DMS 273 treated with DMSO at 0.1 percent for 48 hours (cell line): Measurements from ENCODE around the gene ROBO2.

Source experiments
- DNase-seq: peaks from one replicate; lab custom pipeline; 2025; lab: John Stamatoyannopoulos, UW

Gene ROBO2

GRCh38 chr3:77256584-77257503 is 216.9 kb downstream of the ROBO2 start:
- peak; percentile 72 for DNase-seq

- no peak for DNase-seq
Observed at GRCh38 chr3:77259694-77260093, 219.8 kb downstream of the ROBO2 start.

GRCh38 chr3:77262361-77262760 is 222.5 kb downstream of the ROBO2 start:
- DNase-seq: no peak

- no peak for DNase-seq
Observed at GRCh38 chr3:77267589-77267988, 227.7 kb downstream of the ROBO2 start.

GRCh38 chr3:77271306-77271705 is 231.4 kb downstream of the ROBO2 start:
- DNase-seq: no peak

GRCh38 chr3:77271711-77272110 is 231.8 kb downstream of the ROBO2 start:
- no peak for DNase-seq

- no peak for DNase-seq
Observed at GRCh38 chr3:77279276-77279675, 239.4 kb downstream of the ROBO2 start.

- DNase-seq: no peak
Observed at GRCh38 chr3:77281721-77282120, 241.8 kb downstream of the ROBO2 start.

- DNase-seq: no peak
Observed at GRCh38 chr3:77283108-77283507, 243.2 kb downstream of the ROBO2 start.

- no peak for DNase-seq
Observed at GRCh38 chr3:77288348-77288747, 248.4 kb downstream of the ROBO2 start.

GRCh38 chr3:77296527-77296926 is 256.6 kb downstream of the ROBO2 start:
- DNase-seq: no peak

GRCh38 chr3:77298417-77298816 is 258.5 kb downstream of the ROBO2 start:
- no peak for DNase-seq

- DNase-seq: peak; percentile 32
Observed at GRCh38 chr3:77303955-77304699, 264.2 kb downstream of the ROBO2 start.

- no peak for DNase-seq
Observed at GRCh38 chr3:77304700-77305021, 264.8 kb downstream of the ROBO2 start.

GRCh38 chr3:77309460-77309859 is 269.6 kb downstream of the ROBO2 start:
- no peak for DNase-seq

GRCh38 chr3:77313843-77314242 is 273.9 kb downstream of the ROBO2 start:
- no peak for DNase-seq

GRCh38 chr3:77319711-77320110 is 279.8 kb downstream of the ROBO2 start:
- DNase-seq: peak; percentile 8

- peak; percentile 24 for DNase-seq
Observed at GRCh38 chr3:77320514-77320913, 280.6 kb downstream of the ROBO2 start.

GRCh38 chr3:77321646-77322045 is 281.7 kb downstream of the ROBO2 start:
- no peak for DNase-seq

GRCh38 chr3:77323626-77324025 is 283.7 kb downstream of the ROBO2 start:
- DNase-seq: no peak

GRCh38 chr3:77324105-77324504 is 284.2 kb downstream of the ROBO2 start:
- DNase-seq: no peak

GRCh38 chr3:77325280-77325679 is 285.4 kb downstream of the ROBO2 start:
- no peak for DNase-seq

- no peak for DNase-seq
Observed at GRCh38 chr3:77325702-77326101, 285.8 kb downstream of the ROBO2 start.
